ENCODE results near the gene EPC2.
A peak's percentile ranks its signal among the peaks of the same experiment; 100 is the strongest.

Gene EPC2

GRCh38 chr2:148638543-148638942 lies 6.0 kb upstream of the EPC2 start:
- H3K4me3 ChIP-seq (ENCODE audit: low read depth, low read length): no peak overlapping the region
- DNase-seq (ENCODE audit: low read depth): no peak
- TF ChIP-seq CTCF (IDR thresholded peaks at IDR 0.05; ENCODE audit: low read depth, low read length, missing control alignments): no peak

DNA sequence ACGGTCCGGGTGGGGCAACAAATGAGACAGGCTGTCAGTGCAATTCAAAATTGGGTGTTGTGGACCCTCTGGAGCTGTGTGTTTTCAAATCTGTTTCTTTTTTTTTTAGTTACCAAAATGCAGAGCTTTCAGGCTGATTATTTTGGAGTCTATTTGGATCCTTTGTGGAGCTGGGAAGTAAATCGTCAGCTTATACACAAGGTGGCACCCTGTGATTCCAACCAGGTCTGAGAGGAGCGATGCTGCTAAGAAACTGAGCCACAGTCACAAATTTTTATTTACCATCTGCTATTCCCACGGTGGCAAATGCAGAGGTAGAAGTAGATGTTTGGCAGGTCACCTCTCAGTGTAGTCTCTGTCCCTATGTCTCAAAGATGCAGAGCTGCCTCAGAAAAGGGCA lies 3.8 kb upstream of the EPC2 start:
- no peak for TF ChIP-seq CTCF (IDR thresholded peaks at IDR 0.05; ENCODE audit: low read depth, low read length, missing control alignments)
- DNase-seq (ENCODE audit: low read depth): no peak
- H3K4me3 ChIP-seq (ENCODE audit: low read depth, low read length): no peak overlapping the region

GRCh38 chr2:148642112-148642744 lies 2.3 kb upstream of the EPC2 start:
- no peak overlapping the region for H3K4me3 ChIP-seq (ENCODE audit: low read depth, low read length)
- TF ChIP-seq CTCF (IDR thresholded peaks at IDR 0.05; ENCODE audit: low read depth, low read length, missing control alignments): no peak
- DNase-seq (ENCODE audit: low read depth): no peak

DNA sequence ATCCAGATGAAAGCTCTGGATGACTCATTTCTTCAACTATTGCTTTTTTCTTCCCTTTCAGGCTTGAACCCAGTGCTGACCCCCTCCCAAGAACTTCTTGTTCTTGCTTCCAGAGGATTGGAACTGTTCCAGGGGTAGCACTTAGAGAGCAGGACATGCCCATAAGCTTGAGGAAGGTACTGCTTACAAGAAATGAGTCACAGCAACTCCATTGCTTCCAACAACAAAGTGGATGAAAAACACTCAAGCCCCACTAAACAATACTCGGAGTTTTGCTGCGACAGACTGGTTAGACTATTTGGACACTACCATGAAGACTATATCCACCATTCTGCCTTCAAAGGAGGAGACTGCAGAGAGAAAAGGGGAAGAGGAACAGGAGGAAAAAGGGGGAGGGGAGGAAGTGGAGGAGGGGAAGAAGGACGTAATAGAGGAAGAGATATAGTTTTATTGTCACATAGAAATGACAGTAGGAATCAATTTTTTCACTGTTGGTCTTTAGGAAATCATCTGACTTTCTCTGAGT lies 1.6 kb upstream of the EPC2 start:
- H3K4me3 ChIP-seq (ENCODE audit: low read depth, low read length): no peak overlapping the region
- no peak for DNase-seq (ENCODE audit: low read depth)

DNA sequence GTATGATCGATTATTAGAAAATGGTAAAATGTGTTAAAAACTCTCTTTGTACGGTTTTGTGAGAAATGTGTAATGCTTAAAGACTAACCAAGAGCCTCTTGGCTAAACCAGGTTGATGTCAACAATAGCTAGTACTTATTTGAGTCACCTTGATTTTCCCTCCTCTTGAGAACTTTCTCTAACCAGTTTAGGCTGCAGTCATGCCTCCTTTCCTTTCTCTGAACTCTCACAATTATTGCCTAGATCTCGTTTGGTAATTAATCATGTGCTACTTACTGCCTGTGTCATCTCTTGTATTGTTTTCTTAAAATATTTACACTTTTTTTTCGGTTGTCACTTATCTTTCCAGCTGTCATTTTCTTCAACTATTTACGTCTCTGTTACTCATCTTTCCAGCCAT lies 1.1 kb upstream of the EPC2 start:
- no peak for DNase-seq (ENCODE audit: low read depth)
- TF ChIP-seq CTCF (IDR thresholded peaks at IDR 0.05; ENCODE audit: low read depth, low read length, missing control alignments): no peak
- H3K4me3 ChIP-seq (ENCODE audit: low read depth, low read length): peak overlapping the region; percentile 69

More for the DNA sequence above, 1.6 kb upstream of the EPC2 start:
- no peak for TF ChIP-seq CTCF (IDR thresholded peaks at IDR 0.05; ENCODE audit: low read depth, low read length, missing control alignments)

- DNase-seq (ENCODE audit: low read depth): peak; percentile 74
- peak overlapping the region; percentile 69 for H3K4me3 ChIP-seq (ENCODE audit: low read depth, low read length)
- no peak for TF ChIP-seq CTCF (IDR thresholded peaks at IDR 0.05; ENCODE audit: low read depth, low read length, missing control alignments)
Observed at GRCh38 chr2:148644883-148645538, 460 bp downstream of the EPC2 start.
